NCI-H2107 treated with DMSO at 0.1 percent for 48 hours (cell line): ENCODE data around the gene DDA1.
"Not testable (repeated sequence)": the region's sequence is repeated elsewhere in the genome, so short reads cannot be mapped to it uniquely, and the experiment has no call there.

Experiments
- DNase-seq: peaks from one replicate; lab custom pipeline; 2025; ENCODE audit not compliant: unreplicated experiment; lab: John Stamatoyannopoulos, UW

Gene DDA1

DNA sequence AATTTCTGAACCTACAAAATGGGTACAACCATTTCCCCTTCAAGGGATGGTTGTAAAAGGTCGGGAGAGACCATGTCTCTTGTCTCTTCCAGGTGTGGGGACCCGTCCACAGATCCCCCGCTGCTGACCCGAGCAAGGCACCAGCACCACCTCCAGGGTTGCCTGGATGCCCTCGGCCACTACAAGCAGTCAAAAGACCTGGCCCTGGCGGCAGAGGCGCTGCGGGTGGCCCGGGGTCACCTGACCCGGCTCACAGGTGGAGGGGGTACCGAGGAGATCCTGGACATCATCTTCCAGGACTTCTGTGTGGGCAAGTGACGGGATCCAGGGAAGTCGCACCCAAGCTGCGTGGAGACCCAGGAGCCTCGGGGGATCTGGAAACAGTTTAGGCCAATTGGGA is 32.0 kb downstream of the DDA1 start:
- no peak for DNase-seq

DNA sequence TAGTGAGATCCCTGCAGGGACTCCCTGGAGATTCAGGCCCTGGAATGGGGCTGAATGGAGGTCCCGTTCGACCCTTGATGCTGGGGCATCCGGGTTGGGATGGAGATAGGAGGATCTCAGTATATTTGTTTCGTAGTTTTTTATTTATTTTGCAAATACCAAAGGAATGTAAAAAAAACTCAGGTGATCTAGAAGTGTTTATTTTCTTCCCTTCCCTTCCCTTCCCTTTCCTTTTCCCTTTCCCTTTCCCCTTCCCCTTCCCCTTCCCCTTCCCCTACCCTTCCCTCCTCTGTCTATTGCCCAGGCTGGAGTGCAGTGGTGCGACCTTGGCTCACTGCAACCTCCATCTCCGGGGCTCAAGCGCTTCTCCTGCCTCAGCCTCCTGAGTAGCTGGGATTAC is 32.5 kb downstream of the DDA1 start:
- no peak for DNase-seq

DNA sequence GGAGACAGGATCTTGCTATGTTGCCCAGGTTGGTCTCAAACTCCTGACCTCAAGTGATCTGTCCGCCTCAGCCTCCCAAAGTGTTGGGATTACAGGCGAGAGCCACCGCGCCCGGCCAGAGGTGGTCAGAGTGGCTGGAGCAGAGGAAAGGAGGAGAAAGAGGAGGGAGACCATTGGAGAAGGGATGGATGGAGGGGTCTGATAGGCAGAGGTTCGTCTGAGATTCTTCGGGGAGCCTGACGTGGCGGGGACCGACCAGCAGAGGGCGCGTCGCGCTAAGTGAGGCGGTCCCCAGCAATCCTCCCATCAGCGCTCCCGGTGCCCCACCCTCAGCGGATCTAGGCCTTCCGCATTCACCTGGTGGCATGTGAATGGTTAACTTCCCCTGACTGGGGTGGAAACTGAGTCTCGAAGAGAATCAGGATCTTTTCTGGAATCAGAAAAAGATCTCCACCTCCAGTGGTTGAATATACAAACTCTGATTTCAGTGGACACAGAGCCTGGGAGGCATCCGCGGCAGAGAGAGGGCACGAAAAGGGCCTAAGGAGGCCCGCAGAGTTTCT is 36.8 kb downstream of the DDA1 start:
- DNase-seq: no peak

DNA sequence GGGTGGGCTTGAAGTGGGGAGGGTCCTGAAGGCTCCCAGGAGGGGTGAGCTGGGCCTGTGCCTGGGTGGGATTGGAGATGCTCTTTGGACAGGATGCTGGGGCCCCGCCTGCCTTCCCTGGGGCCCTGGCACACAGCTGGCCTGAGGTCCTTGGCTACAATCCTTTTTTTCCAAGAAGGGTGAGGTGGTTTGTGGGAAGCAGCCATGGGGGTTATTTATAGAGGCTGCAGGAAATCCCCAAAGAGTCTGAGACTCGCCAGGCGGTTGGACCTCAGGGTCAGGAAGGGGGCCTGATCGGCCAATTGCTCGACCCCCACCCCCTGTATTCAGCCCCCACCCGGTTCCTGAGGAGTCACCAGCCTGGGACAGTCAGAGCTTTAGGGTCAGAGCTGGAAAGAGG is 38.0 kb downstream of the DDA1 start:
- no peak for DNase-seq

DNA sequence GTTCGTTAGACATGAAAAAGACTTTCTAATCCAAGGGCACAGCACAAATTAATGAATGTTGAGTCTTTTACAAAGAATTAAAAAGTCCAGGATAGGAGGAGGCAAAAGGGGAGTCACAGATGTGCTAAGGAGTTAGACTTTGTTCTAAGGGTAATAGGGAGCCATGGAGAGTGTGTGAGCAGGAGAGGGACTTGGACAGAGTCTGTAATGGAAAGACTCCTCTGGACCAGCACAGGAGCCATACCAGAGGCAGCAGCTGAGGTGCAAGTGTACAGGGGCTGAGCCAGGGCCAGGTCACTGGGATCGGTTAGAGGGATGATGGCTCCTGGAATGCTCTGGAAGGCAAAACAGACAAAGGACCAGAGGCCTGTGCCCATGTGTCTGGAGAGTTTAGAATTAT is 38.5 kb downstream of the DDA1 start:
- DNase-seq: no peak

DNA sequence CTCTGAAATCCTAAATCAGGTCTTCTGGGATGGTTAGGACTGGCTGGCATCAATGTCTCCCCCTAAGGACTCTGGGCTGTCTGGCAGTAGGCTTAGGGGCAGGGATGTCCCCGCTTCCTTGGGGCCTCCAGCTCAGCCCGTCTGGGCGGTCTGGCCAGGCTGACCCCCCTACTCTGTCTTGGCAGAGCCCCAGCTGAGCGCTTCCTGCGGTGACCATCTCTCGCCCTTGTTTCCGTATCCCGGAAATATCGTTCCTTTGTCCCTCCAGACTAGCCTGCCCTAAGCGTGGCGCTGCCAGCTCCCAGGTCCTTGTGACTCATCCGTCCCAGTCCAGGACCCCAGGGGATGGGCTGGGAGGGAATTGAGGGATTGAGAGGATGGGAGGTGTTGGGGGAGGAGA is 39.3 kb downstream of the DDA1 start:
- DNase-seq: no peak

DNA sequence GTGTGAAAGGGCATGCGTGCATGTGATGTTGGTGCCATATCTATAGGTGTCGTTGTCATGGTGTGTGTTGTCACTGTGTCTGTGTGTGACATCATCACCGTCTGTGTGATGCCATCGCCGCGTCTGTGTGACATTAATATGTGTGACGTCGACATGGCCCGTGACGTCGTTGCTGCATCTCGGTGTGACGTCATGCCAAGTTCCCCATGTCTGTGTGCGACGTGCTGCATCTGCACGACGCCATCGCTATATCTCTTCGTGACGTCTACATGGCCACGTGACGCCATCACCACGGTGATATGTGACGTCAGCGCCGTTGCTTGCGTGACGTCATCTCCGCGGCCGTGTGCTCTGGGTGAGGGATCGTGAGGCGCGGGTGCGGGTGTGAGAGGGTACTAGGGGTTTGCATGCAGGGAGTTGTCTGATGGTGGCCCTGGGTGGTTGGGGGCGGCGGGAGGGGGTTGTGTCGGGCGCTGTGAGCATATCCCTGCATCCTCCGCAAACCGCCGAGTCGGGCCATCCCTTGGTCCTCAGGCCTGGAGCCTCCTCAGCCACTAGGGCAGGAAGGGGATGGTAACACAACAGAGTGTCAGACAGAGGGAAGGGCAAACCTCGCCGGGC is 42.6 kb downstream of the DDA1 start:
- DNase-seq: no peak

DNA sequence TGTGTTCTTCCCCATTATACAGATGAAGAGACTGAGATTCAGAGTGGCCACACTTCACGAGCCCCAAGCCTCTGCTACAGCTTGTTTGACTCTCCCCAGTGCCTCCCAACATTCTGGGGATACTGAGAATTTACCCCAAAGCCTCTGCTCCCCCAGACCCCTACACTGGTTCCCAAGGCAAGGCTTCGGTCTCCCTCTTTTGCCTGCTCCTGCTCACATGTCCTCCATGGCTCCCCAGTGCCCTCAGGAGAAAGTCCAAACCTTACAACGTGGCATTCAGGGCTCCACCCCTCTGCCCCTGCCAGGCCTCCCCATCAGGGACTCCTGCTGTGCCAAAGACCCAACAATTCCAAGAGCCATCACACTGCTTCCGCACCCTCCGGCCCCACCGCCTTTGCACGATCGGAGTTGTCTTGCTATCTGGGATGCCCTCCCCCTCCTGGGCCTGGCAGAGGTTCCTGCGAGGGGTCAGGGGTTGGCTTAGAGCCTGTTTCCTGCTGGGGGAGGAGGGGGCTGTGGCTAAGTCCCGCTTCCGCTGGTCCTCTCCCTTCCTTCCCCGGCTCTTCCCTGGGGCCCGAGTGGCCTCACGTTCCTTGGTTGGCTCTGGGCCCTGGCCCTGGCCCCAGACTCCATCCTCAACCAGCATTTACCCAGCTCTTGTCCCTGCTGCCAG is 43.4 kb downstream of the DDA1 start:
- no peak for DNase-seq

DNA sequence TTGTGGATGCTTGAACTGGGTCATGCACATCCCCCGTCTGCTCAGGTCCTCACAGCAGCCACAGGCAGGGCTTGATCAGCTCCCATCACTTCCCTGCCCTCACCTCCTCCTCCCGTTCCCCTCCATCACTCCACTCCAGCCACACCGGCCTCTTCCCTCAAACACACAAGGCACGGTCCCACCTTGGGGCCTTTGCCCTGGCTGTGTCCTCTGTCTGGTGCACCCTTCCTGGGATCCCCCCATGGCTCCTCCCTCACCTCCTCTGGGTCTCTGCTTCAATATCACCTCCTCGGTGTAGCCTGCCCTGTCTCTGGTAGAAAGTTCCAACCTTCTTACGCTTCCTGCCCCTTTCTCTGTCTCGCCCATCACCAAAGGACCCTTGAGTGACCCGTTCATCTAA is 44.0 kb downstream of the DDA1 start:
- no peak for DNase-seq

DNA sequence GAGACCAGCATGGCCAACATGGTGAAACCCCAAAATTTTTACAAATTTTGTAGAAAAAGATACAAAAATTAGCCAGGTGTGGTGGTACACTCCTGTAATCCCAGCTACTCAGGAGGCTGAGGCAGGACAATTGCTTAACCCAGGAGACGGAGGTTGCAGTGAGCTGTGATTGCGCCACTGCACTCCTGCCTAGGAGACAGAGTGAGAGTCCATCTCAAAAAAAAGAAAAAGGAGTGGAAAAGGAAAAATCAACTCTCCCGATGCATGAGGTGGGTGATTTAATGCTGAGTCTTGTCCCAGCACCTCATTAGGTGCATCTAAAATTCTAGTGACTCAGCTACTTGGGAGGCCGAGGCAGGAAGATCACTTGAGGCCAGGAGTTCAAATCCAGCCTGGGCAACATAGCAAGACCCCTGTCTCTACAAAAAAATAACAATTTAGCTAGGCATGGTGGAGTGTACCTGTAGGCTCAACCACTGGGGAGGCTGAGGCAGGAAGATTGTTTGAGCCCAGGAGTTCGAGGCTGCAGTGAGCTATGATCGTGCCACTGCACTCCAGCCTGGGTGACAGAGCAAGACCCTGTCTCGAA is 47.8 kb downstream of the DDA1 start:
- no peak for DNase-seq

DNA sequence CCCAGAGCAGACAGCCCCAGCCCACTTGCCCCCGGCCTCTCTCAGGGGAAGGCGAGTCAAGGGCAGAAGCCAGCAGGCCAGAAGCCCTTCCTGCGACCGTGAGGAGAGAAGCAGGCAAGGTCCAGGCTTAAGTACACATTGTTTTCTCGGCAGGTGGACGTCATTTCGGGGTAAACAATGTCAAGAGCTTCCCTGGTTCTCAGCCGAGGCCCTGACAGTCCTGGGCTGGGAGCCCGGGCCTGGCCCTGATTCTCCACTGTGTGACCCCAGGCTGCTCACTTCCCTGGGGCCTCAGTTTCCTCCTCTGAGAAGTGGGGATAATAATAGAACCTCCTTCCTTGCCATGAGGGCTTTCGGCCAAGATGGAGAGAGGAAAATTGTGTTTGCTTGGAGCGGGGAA is 48.4 kb downstream of the DDA1 start:
- DNase-seq: no peak

DNA sequence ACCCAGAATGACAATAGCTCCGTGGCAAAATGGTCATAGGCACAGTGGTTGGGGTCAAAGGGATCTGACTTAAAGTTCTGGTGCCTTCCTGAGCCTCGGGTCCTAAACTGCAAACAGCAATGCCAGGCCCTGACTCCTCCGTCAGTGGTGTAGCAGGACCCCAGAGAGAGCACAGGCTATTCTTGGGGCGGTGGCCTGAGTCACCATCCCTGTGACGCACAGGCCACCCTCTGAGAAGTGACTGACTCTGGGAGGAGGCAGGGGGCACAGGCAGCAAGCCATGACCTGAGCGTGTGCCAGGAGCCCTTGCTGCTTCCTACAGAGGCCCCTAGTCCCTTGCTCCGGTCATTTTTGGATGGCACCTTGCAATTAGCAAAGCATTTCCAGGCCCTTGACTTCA is 49.0 kb downstream of the DDA1 start:
- DNase-seq: no peak

DNA sequence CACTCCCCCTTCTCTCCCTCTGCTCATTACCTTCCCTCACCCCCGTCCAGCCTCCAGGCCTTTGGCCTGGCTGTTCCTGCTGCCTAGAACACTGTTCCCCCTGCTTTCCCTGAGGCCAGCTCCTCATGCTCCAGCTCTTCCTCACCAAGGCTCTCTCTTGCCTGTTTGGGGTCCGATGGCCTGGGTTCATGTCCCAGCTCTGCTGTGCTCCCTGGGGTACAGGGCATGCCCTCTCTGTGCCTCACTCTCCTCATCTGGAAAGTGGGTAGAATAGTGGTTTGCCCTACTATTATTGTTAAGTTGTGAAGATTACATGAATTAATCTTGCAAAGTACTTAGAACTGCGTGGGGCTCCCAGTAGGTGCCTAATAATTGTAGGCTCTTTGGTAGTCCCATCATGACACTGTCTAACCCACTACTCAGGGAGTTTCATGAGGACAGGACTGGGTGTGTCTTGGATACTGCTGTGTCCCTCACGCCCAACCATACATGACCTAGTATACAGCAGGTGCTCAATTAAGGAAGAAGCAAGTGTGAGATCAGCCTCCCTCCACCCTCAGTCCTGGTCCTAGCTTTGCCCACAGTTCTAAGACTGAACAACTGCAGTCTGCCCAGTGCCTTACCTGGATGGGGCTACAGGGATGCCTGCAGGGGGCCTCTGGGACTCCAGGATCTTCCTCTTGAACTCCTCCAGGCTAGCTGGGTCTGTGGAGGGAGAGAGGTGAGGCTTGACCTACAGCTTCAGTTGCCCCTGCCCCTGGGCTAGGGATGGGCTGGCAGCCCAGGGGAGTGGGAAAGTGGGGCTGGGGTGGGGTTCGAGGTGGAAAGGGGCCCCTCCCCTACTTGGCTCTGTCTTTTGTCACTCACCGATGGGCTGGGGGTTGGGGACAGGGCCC is 50.8 kb downstream of the DDA1 start:
- no peak for DNase-seq

DNA sequence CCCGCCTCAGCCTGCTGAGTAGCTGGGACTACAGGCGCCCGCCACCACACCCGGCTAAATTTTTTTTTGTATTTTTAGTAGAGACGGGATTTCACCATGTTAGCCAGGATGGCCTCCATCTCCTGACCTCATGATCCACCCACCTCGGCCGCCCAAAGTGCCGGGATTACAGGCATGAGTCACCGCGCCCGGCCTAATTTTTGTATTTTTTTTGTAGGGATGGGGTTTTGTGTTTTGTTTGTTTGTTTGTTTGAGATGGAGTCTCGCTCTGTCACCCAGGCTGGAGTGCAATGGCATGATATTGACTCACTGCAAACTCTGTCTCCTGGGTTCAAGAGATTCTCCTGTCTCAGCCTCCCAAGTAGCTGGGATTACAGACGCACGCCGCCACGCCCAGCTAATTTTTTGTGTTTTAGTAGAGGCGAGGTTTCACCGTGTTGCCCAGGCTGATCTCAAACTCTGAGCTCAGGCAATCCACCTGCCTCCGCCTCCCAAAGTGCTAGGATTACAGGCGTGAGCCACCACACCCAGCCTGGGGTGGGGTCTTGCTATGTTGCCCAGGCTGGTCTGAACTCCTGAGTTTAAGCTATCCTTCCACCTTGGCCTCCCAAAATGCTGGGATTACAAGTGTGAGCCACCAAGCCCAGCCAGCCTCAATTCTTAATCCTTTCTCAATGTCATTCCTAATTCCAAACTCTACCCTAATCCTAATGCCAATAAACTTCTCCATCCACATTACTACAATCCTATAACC is 54.7 kb downstream of the DDA1 start:
- DNase-seq: not testable (repeated sequence)

DNA sequence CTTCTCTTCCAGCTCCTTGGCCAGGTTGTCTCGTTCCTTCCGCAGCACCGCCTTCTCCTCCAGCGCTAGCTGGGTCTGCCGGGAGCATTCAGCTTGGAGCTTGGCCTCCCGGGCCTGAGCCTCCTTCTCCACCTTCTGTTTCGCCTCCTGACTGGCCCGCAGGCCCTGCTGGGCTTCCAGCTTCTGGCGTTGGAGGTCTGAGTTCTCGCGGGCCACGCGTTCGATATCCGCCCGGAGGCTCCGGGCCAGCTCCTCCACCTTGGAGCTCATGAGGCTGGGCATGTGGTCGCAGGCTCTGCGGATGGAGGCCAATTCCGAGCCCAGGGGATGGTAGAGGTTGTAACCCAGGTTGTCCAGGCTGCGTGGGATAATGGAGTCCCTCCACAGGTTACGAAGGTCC is 56.0 kb downstream of the DDA1 start:
- no peak for DNase-seq

DNA sequence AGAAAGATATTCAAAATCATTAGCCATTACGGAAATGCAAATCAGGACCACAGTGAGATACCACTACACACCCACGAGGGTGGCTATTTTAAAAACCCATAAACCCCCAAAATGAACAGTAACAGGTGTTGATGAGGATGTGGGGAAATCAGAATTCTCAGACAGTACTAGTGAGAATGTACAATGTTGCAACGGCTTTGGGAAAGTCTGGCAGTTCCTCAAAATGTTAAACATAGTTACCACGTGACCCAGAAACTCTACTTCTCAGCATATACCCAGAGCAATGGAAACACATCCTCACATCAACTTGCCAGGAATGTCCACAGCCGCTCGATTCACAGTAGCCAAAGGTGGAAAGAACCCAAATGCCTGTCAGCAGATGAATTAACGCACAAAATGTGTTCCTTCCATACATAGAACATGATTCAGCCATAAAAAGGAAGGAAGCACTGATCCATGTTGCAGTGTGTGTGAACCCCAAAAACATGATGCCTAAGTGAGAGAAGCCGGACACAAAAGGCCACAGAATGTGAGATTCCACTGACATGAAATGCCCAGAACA is 60.7 kb downstream of the DDA1 start:
- DNase-seq: no peak
